Fibroblast of mammary gland (primary cell): ENCODE data around the gene MICA.

Experiments used
- DNase-seq: peaks from one replicate; pipeline ENCODE4 v3.0.0-alpha.2; 2010; ENCODE audit warnings: low read depth
- H3K4me3 ChIP-seq: 2 replicates; pipeline ENCODE4 v1.5.1; 2011; ENCODE audit warnings: low read depth, mild to moderate bottlenecking, low read length, moderate library complexity; ENCODE audit not compliant: control insufficient read depth
- TF ChIP-seq, protein P1 (sequence below): conservative IDR thresholded peaks from 2 replicates; pipeline ENCODE4 v1.5.1; 2011; ENCODE audit warnings: low read depth, low read length, inconsistent platforms; ENCODE audit not compliant: control insufficient read depth, insufficient read depth

Gene MICA

DNA sequence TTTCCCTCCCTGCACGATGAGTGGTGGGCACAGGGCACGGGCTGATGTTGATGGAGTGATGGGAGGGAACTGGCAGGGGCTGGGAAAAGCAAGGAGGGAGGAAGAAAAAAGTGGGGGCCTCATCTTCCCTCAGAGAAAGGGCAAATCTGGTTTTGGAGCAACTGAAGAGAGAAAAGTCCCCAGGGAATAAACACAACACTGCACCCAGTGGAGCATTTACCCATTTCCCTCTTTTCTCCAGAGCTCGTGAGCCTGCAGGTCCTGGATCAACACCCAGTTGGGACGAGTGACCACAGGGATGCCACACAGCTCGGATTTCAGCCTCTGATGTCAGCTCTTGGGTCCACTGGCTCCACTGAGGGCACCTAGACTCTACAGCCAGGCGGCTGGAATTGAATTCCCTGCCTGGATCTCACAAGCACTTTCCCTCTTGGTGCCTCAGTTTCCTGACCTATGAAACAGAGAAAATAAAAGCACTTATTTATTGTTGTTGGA is 11.4 kb downstream of the MICA start:
- no peak for DNase-seq
- TF ChIP-seq, protein P1, sequence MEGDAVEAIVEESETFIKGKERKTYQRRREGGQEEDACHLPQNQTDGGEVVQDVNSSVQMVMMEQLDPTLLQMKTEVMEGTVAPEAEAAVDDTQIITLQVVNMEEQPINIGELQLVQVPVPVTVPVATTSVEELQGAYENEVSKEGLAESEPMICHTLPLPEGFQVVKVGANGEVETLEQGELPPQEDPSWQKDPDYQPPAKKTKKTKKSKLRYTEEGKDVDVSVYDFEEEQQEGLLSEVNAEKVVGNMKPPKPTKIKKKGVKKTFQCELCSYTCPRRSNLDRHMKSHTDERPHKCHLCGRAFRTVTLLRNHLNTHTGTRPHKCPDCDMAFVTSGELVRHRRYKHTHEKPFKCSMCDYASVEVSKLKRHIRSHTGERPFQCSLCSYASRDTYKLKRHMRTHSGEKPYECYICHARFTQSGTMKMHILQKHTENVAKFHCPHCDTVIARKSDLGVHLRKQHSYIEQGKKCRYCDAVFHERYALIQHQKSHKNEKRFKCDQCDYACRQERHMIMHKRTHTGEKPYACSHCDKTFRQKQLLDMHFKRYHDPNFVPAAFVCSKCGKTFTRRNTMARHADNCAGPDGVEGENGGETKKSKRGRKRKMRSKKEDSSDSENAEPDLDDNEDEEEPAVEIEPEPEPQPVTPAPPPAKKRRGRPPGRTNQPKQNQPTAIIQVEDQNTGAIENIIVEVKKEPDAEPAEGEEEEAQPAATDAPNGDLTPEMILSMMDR, result no peak
- H3K4me3 ChIP-seq, result no peak overlapping the region

- no peak overlapping the region for H3K4me3 ChIP-seq
- TF ChIP-seq, protein P1, result no peak
- no peak for DNase-seq
Observed at GRCh38 chr6:31416394-31417014, 13.1 kb downstream of the MICA start.

- DNase-seq, result peak; percentile 17
- no peak overlapping the region for H3K4me3 ChIP-seq
- TF ChIP-seq, protein P1, result no peak
Observed at GRCh38 chr6:31418251-31418650, 14.9 kb downstream of the MICA start.

DNA sequence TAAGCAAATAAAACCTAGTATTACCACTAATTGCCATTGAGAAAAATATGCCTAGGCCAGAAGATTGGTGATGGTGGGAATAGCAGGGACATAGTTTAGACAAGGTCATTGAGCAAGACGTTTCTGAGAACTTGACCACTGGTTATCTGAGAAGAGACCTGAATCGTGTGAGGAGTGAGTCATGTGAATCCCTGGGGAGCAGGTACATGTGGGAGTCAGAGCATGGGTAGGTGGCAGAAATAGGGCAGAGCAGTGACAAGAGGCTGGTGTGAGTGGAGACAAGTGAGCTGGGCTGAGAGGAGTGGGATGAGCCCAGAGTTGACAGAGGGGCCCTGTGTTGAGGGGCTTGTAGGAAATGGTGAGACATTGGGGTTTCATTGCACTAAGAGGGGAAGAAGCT is 16.4 kb downstream of the MICA start:
- DNase-seq, result peak; percentile 44
- TF ChIP-seq, protein P1, result no peak
- H3K4me3 ChIP-seq, result no peak overlapping the region

GRCh38 chr6:31420546-31420945 is 17.2 kb downstream of the MICA start:
- TF ChIP-seq, protein P1, result no peak
- no peak overlapping the region for H3K4me3 ChIP-seq
- DNase-seq, result no peak

GRCh38 chr6:31422587-31422986 is 19.2 kb downstream of the MICA start:
- TF ChIP-seq, protein P1, result no peak
- DNase-seq, result no peak
- H3K4me3 ChIP-seq, result no peak overlapping the region

- DNase-seq, result no peak
- no peak overlapping the region for H3K4me3 ChIP-seq
- TF ChIP-seq, protein P1, result no peak
Observed at GRCh38 chr6:31423550-31423949, 20.2 kb downstream of the MICA start.
